Astrocyte of the cerebellum (primary cell): ENCODE measurements around the gene ADAR.

Experiments
- DNase-seq: peaks from one replicate; pipeline ENCODE4 v3.0.0-alpha.2; 2011; ENCODE audit warnings: low read depth
- H3K4me3 ChIP-seq: 2 replicates; pipeline ENCODE4 v1.5.1; 2011; ENCODE audit warnings: mild to moderate bottlenecking, low read depth, low read length, moderate library complexity
- CTCF ChIP-seq: IDR thresholded peaks from 2 replicates; pipeline ENCODE4 v1.5.1; 2012; ENCODE audit warnings: low read length, low read depth, moderate library complexity, mild to moderate bottlenecking; ENCODE audit errors: missing control alignments
- in situ Hi-C: cut with HindIII; loops from 2 replicates; pipeline ENCODE4 v1.10.0; 2017; ENCODE audit warnings: low sequenced_read_pairs

Gene ADAR

GRCh38 chr1:154635171-154635570 lies 27.2 kb upstream of the ADAR start:
- no peak for DNase-seq
- H3K4me3 ChIP-seq, result no peak overlapping the region
- in situ Hi-C loops, result no loop called here
- no peak for TF ChIP-seq CTCF

- TF ChIP-seq CTCF, result no peak
- DNase-seq, result no peak
- in situ Hi-C loops, result no loop called here
- no peak overlapping the region for H3K4me3 ChIP-seq
These were observed 21.7 kb upstream of the ADAR start for GRCh38 chr1:154629675-154630073.

GRCh38 chr1:154629061-154629674 lies 21.2 kb upstream of the ADAR start:
- no peak for TF ChIP-seq CTCF
- no peak overlapping the region for H3K4me3 ChIP-seq
- DNase-seq, result no peak
- in situ Hi-C loops, result no loop called here

- TF ChIP-seq CTCF, result no peak
- in situ Hi-C loops, result no loop called here
- H3K4me3 ChIP-seq, result peak overlapping the region; percentile 85
- DNase-seq, result no peak
These were observed 20.1 kb upstream of the ADAR start for GRCh38 chr1:154628121-154628405.

GRCh38 chr1:154627257-154628120 lies 19.5 kb upstream of the ADAR start:
- TF ChIP-seq CTCF, result no peak
- H3K4me3 ChIP-seq, result peak overlapping the region; percentile 85
- in situ Hi-C loops, result no loop called here

GRCh38 chr1:154626456-154627256 lies 18.7 kb upstream of the ADAR start:
- peak overlapping the region; percentile 85 for H3K4me3 ChIP-seq
- in situ Hi-C loops, result no loop called here

More at GRCh38 chr1:154627257-154628120, 19.5 kb upstream of the ADAR start:
- peak; percentile 78 for DNase-seq

More at GRCh38 chr1:154626456-154627256, 18.7 kb upstream of the ADAR start:
- TF ChIP-seq CTCF, result no peak
- no peak for DNase-seq
